Gastrocnemius medialis (tissue), 4 donors: ENCODE data around the gene RASGRP4. TPM values are rescaled to one million over a fixed set of nuclear protein-coding genes. Genes with fewer than 3 reads are reported as not detected.

Experiments
- ATAC-seq, 2 donors: fragments of 150-250 bp; one replicate each; pipeline ENCODE4 v1.9.1; 2016
- DNase-seq, 2 donors: peaks; one replicate each; pipeline ENCODE4 v3.0.0-alpha.2; 2019
- H3K27ac ChIP-seq, 4 donors: fragments of 200-600 bp; sonication (generic); 1 replicate in 1 of 4; 2 replicates in 3 of 4; pipeline ENCODE4 v1.5.1; 2016 to 2018; ENCODE audit warnings: mild to moderate bottlenecking in 2 of 4, moderate library complexity in 1 of 4
- H3K27me3 ChIP-seq, 3 donors: fragments of 200-600 bp; sonication (generic) in 2 of 3; 1 replicate in 1 of 3; 2 replicates in 2 of 3; pipeline versions ENCODE4 v1.5.1 to v1.6.0; 2016 to 2019; ENCODE audit warnings: mild to moderate bottlenecking in 1 of 3, moderate library complexity in 1 of 3
- H3K36me3 ChIP-seq, 2 donors: fragments of 200-600 bp; sonication (generic) in 1 of 2; one replicate each; pipeline ENCODE4 v1.5.1; 2017 to 2018
- H3K4me1 ChIP-seq, 2 donors: fragments of 200-600 bp; sonication (generic) in 1 of 2; one replicate each; pipeline ENCODE4 v1.5.1; 2016 to 2017; ENCODE audit warnings: mild to moderate bottlenecking in 2 of 2
- H3K4me3 ChIP-seq, 4 donors: fragments of 200-600 bp; sonication (generic) in 3 of 4; 1 replicate in 1 of 4; 2 replicates in 3 of 4; pipeline ENCODE4 v1.5.1; 2016 to 2019; ENCODE audit warnings: mild to moderate bottlenecking in 2 of 4
- H3K9me3 ChIP-seq, 3 donors: fragments of 200-600 bp; sonication (generic) in 2 of 3; 1 replicate in 1 of 3; 2 replicates in 2 of 3; pipeline ENCODE4 v1.5.1; 2016 to 2019
- CTCF ChIP-seq, 5 experiments: fragments of 450-650 bp in 3 of 5; fragments of 200-600 bp in 2 of 5; sonication (generic) in 2 of 5; IDR thresholded peaks in 4 of 5; conservative IDR thresholded peaks in 1 of 5; 1 replicate in 4 of 5; 2 replicates in 1 of 5; pipeline ENCODE4 v1.5.1; 2016 to 2019; ENCODE audit warnings: antibody characterized with exemption in 5 of 5, mild to moderate bottlenecking in 3 of 5, moderate library complexity in 3 of 5
- POLR2A ChIP-seq, 2 donors: fragments of 450-650 bp; IDR thresholded peaks; one replicate each; pipeline ENCODE4 v1.6.1; 2017; ENCODE audit warnings: antibody characterized with exemption in 2 of 2, mild to moderate bottlenecking in 2 of 2, moderate library complexity in 2 of 2
- in situ Hi-C, 4 donors: fragments of 200-750 bp; cut with MboI; loops; one replicate each; pipeline versions ENCODE4 v1.15.0 to v1.8.0; 2017; ENCODE audit warnings: low sequenced_read_pairs in 4 of 4
- intact Hi-C: fragments of 100-400 bp; cut with DNase I; formaldehyde crosslinking; loops from one replicate; pipeline ENCODE4 v1.15.1; 2023; ENCODE audit warnings: low total_unique reads
- total RNA-seq, 4 donors: library from RNA; depleted of rRNA; stranded (reverse); fragments of >200 nt; gene quantifications; one replicate each; pipeline versions ENCODE4 v1.1.0 to v1.2.3, GENCODE V29; 2016

Gene RASGRP4
- total RNA-seq, 4 donors from 2014 or later, result 0.61 to 2.2 (median 0.94) TPM

GRCh38 chr19:38440592-38440991, 14.6 kb upstream of the RASGRP4 start:
- Histone ChIP-seq H3K27me3 (no peaks in the 10 kb centered on the region), H3K4me3 (no peak overlapping the region), H3K27ac (peak overlapping the region; percentile 98 to 100 (median 98)), H3K4me1 (peaks cover 42 to 46% of the 10 kb centered on the region in 2 donors), H3K9me3 (no peaks in the 10 kb centered on the region), H3K36me3 (peaks cover 0 to 37% of the 10 kb centered on the region in 2 donors)
- in situ Hi-C loops (no loop called here), intact Hi-C loops (no loop called here)
- TF ChIP-seq POLR2A (IDR thresholded peaks at IDR 0.05), result no peak
- no peak for TF ChIP-seq CTCF (IDR thresholded peaks at IDR 0.05 in 4 of 5, conservative IDR thresholded peaks at IDR 0.05 in 1 of 5)
- no peak for ATAC-seq
- DNase-seq, result no peak

- Histone ChIP-seq H3K9me3 (no peaks in the 10 kb centered on the region), H3K36me3 (peaks cover 0 to 13% of the 10 kb centered on the region in 2 donors), H3K4me1 (peaks cover 51 to 52% of the 10 kb centered on the region in 2 donors), H3K27me3 (no peaks in the 10 kb centered on the region), H3K27ac (peak overlapping the region; percentile 98 to 100 (median 98)), H3K4me3 (no peak overlapping the region)
- TF ChIP-seq POLR2A (IDR thresholded peaks at IDR 0.05) (no peak), CTCF (IDR thresholded peaks at IDR 0.05 in 4 of 5, conservative IDR thresholded peaks at IDR 0.05 in 1 of 5) (no peak)
- DNase-seq (no peak), ATAC-seq (no peak)
- intact Hi-C loops, result loop anchor here (10.0 kb wide), 1 partner anchor 397 kb away; the partner anchor contains the start of gene ECH1
- in situ Hi-C loops, result no loop called here
These were observed 11.9 kb upstream of the RASGRP4 start for GRCh38 chr19:38437917-38438316.

GRCh38 chr19:38437295-38437694, 11.3 kb upstream of the RASGRP4 start:
- peak overlapping the region in 1 of 4 donors; percentile 91 for H3K4me3 ChIP-seq
- no peak for ATAC-seq
- no peaks in the 10 kb centered on the region for H3K9me3 ChIP-seq
- H3K27me3 ChIP-seq, result no peaks in the 10 kb centered on the region
- H3K27ac ChIP-seq, result peak overlapping the region; percentile 98 to 100 (median 98)
- DNase-seq, result no peak
- TF ChIP-seq CTCF (IDR thresholded peaks at IDR 0.05 in 4 of 5, conservative IDR thresholded peaks at IDR 0.05 in 1 of 5), result no peak
- TF ChIP-seq POLR2A (IDR thresholded peaks at IDR 0.05), result no peak
- in situ Hi-C loops, result no loop called here
- peaks cover 54% of the 10 kb centered on the region in 2 donors for H3K4me1 ChIP-seq
- intact Hi-C loops, result loop anchor here (10.0 kb wide), 1 partner anchor 398 kb away; the partner anchor contains the start of gene ECH1
- peaks cover 0 to 7% of the 10 kb centered on the region in 2 donors for H3K36me3 ChIP-seq

GRCh38 chr19:38434549-38435051, 8.6 kb upstream of the RASGRP4 start:
- H3K9me3 ChIP-seq, result no peaks in the 10 kb centered on the region
- peak overlapping the region; percentile 69 to 94 (median 86) for H3K4me3 ChIP-seq
- DNase-seq, result peak; percentile 93 to 97
- peak overlapping the region; percentile 98 to 100 (median 98) for H3K27ac ChIP-seq
- H3K36me3 ChIP-seq, result no peaks in the 10 kb centered on the region
- peak; percentile 69 to 70 for ATAC-seq
- in situ Hi-C loops, result no loop called here
- intact Hi-C loops, result loop anchor here (10.0 kb wide), 1 partner anchor 400 kb away; the partner anchor contains the start of gene ECH1
- H3K4me1 ChIP-seq, result peaks cover 52 to 59% of the 10 kb centered on the region in 2 donors
- TF ChIP-seq CTCF (IDR thresholded peaks at IDR 0.05 in 4 of 5, conservative IDR thresholded peaks at IDR 0.05 in 1 of 5) (no peak), POLR2A (IDR thresholded peaks at IDR 0.05) (peak; percentile 84 to 91)
- H3K27me3 ChIP-seq, result no peaks in the 10 kb centered on the region
